A549 (cell line): ENCODE results near the gene SLC34A2.

Experiments
- CTCF ChIP-seq: fragments of >200 bp; sonication (Bioruptor Twin); formaldehyde crosslinking; IDR thresholded peaks from 3 replicates; pipeline ENCODE4 v1.5.1; 2016
- GATA3 ChIP-seq: IDR thresholded peaks from 2 replicates; pipeline ENCODE4 v1.6.1; 2012; ENCODE audit warnings: borderline replicate concordance
- HDAC2 ChIP-seq: fragments of 200-600 bp; sonication (generic); IDR thresholded peaks from 2 replicates; pipeline ENCODE4 v1.6.1; 2016
- MAZ ChIP-seq: fragments of 150-350 bp; IDR thresholded peaks from 2 replicates; pipeline ENCODE4 v1.6.1; 2014; ENCODE audit warnings: antibody characterized with exemption, low read depth, low read length, borderline replicate concordance

- no peak for TF ChIP-seq MAZ
- no peak for TF ChIP-seq HDAC2
- TF ChIP-seq GATA3 = no peak
- no peak for TF ChIP-seq CTCF
Measured at GRCh38 chr4:25654031-25654970, 1.4 kb upstream of the SLC34A2 start.
